B cell (primary cell): ENCODE results near the gene RBM27. TPM values are rescaled to one million over a fixed set of nuclear protein-coding genes. Genes with fewer than 3 reads are reported as not detected.

Experiments
- ATAC-seq: fragments of 200-7000 bp; cut with Tn5 transposase; one replicate; pipeline ENCODE4 v1.10.0; 2021; ENCODE audit warnings: low read depth, mild to moderate bottlenecking, moderate number of reproducible peaks, moderate library complexity
- CTCF ChIA-PET: fragments of 350-600 bp; sonication (Branson Sonifier 250); formaldehyde crosslinking; loops from one replicate; lab custom pipeline; 2021; ENCODE audit warnings: antibody characterized with exemption, inconsistent platforms; lab: Charles Lee
- POLR2A ChIA-PET: fragments of 350-600 bp; sonication (Branson Sonifier 250); formaldehyde crosslinking; loops from one replicate; lab custom pipeline; 2021; ENCODE audit warnings: antibody characterized with exemption; lab: Charles Lee
- DNase-seq: peaks from one replicate; pipeline ENCODE4 v3.0.0; 2013
- H2AFZ ChIP-seq: 2 replicates; pipeline ENCODE4 v1.6.1; 2012; ENCODE audit warnings: mild to moderate bottlenecking, low read depth, low read length; ENCODE audit not compliant: insufficient read depth, poor library complexity, severe bottlenecking
- H3K27ac ChIP-seq, 2 donors: 1 replicate in 1 of 2; 2 replicates in 1 of 2; pipeline ENCODE4 v1.5.1; 2012 to 2013; ENCODE audit warnings: low read length in 2 of 2, mild to moderate bottlenecking in 2 of 2, moderate library complexity in 1 of 2
- H3K27me3 ChIP-seq, 4 experiments: fragments of 200-600 bp in 1 of 4; sonication (generic) in 1 of 4; replicated peaks in 1 of 4; 1 replicate in 2 of 4; 2 replicates in 2 of 4; pipeline versions ENCODE4 v1.6.1 to v1.7.0; 2013 to 2016; ENCODE audit warnings: low read length in 3 of 4, mild to moderate bottlenecking in 2 of 4, mixed read lengths in 1 of 4, moderate library complexity in 1 of 4; ENCODE audit not compliant: insufficient read depth in 4 of 4, control insufficient read depth in 3 of 4; ENCODE audit errors: control extremely low read depth in 1 of 4
- H3K36me3 ChIP-seq, 2 experiments: replicated peaks in 1 of 2; 1 replicate in 1 of 2; 2 replicates in 1 of 2; pipeline versions ENCODE4 v1.6.1 to v1.7.1; 2013; ENCODE audit warnings: low read length in 1 of 2; ENCODE audit not compliant: insufficient read depth in 2 of 2, control insufficient read depth in 1 of 2; ENCODE audit errors: control extremely low read depth in 1 of 2, extremely low read depth in 1 of 2
- H3K4me1 ChIP-seq, 2 donors: fragments of 200-600 bp in 1 of 2; sonication (generic) in 1 of 2; 1 replicate in 1 of 2; 2 replicates in 1 of 2; pipeline versions ENCODE4 v1.5.1 to v1.6.1; 2013 to 2017; ENCODE audit warnings: low read length in 2 of 2; ENCODE audit not compliant: control insufficient read depth in 2 of 2, insufficient read depth in 2 of 2
- H3K4me2 ChIP-seq: replicated peaks from 2 replicates; pipeline ENCODE3; 2012; ENCODE audit warnings: mild to moderate bottlenecking, low read depth, low read length; ENCODE audit not compliant: poor library complexity, severe bottlenecking
- H3K4me3 ChIP-seq, 5 experiments: fragments of 200-600 bp in 1 of 5; sonication (generic) in 1 of 5; 1 replicate in 3 of 5; 2 replicates in 2 of 5; pipeline versions ENCODE4 v1.5.1 to v1.7.0; 2011 to 2016; ENCODE audit warnings: low read length in 4 of 5, mild to moderate bottlenecking in 4 of 5, low read depth in 2 of 5, control low read depth in 1 of 5, moderate library complexity in 1 of 5; ENCODE audit not compliant: insufficient read depth in 1 of 5; ENCODE audit errors: control extremely low read depth in 1 of 5, extremely low read depth in 1 of 5
- H3K79me2 ChIP-seq: fragments of 200-600 bp; sonication (generic); one replicate; pipeline ENCODE4 v1.6.0; 2016; ENCODE audit warnings: low read length; ENCODE audit not compliant: control insufficient read depth, insufficient read depth
- H3K9ac ChIP-seq: fragments of 200-600 bp; sonication (generic); 2 replicates; pipeline ENCODE4 v1.6.1; 2017; ENCODE audit warnings: mild to moderate bottlenecking, low read length, moderate library complexity
- H3K9me3 ChIP-seq, 3 donors: one replicate each; pipeline versions ENCODE4 v1.6.1 to v1.7.1; 2013; ENCODE audit warnings: low read length in 2 of 3; ENCODE audit not compliant: control insufficient read depth in 2 of 3, insufficient read depth in 1 of 3; ENCODE audit errors: control extremely low read depth in 1 of 3
- H4K20me1 ChIP-seq: 2 replicates; pipeline ENCODE4 v1.6.0; 2012; ENCODE audit warnings: mild to moderate bottlenecking, low read length; ENCODE audit not compliant: insufficient read depth, control insufficient read depth, poor library complexity, severe bottlenecking
- H3K27ac Mint-ChIP-seq: one replicate; pipeline ENCODE4 v1.8.0; 2021; ENCODE audit warnings: mixed read lengths
- H3K27me3 Mint-ChIP-seq: one replicate; pipeline ENCODE4 v1.8.0; 2021; ENCODE audit warnings: mixed read lengths
- H3K4me1 Mint-ChIP-seq: one replicate; pipeline ENCODE4 v1.8.0; 2021; ENCODE audit warnings: mixed read lengths
- H3K4me3 Mint-ChIP-seq: one replicate; pipeline ENCODE4 v1.8.0; 2021; ENCODE audit warnings: mixed read lengths
- H3K9me3 Mint-ChIP-seq: one replicate; pipeline ENCODE4 v1.8.0; 2022; ENCODE audit warnings: mixed read lengths; ENCODE audit not compliant: insufficient read depth
- EZH2 ChIP-seq: IDR thresholded peaks from 2 replicates; pipeline ENCODE4 v1.6.1; 2012; ENCODE audit warnings: borderline replicate concordance, low read depth, mild to moderate bottlenecking, moderate library complexity, low read length; ENCODE audit not compliant: insufficient read depth, poor library complexity, severe bottlenecking
- WGBS: methylation state at CpG from one replicate; pipeline ENCODE4 v1.1.5; 2013; ENCODE audit warnings: missing lambda C conversion rate; ENCODE audit not compliant: insufficient coverage; 5-methylcytosine and 5-hydroxymethylcytosine counted together
- intact Hi-C: fragments of 100-400 bp; cut with micrococcal nuclease; formaldehyde crosslinking; loops from one replicate; pipeline ENCODE4 v1.10.0; 2022
- polyA plus RNA-seq: library from polyadenylated mRNA; depleted of rRNA; stranded (reverse); fragments of >200 nt; gene quantifications from 2 replicates; pipeline ENCODE4 v1.2.3, GENCODE V29; 2012
- total RNA-seq, 2 donors: library from RNA; stranded (reverse); fragments of 120-200 nt in 1 of 2; gene quantifications; 1 replicate in 1 of 2; 2 replicates in 1 of 2; pipeline versions ENCODE4 v1.2.3 to v1.2.4, GENCODE V29; 2013 to 2022
- TF ChIP-seq, protein P1 (sequence below): fragments of 200-600 bp; IDR thresholded peaks from one replicate; pipeline ENCODE4 v1.8.0; 2022; ENCODE audit warnings: antibody characterized with exemption, mild to moderate bottlenecking

RBM27 gene
- total and polyA plus RNA-seq, 2 donors (not counting 1 experiment from before 2014, with no cell fraction given), result 7.4 to 28.7 TPM

DNA sequence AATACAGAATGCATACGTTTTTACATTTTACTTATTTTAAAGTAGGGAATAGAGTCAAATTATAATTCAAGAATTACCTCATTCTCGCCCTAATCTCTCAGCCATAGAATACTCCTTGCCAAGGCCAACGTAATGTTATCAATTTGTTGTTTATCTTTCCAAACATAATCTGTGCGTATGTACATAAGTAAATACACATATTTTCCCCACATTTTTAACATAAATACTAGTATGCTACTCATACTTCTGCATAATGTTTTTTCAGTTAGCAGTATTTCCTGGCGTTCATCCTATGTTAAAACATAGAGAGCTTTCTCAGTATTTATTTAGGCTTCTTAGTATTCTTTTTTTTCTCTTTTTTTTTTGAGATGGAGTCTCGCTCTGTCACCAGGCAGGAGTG lies 28.8 kb downstream of the RBM27 start:
- Mint-ChIP-seq H3K4me1 (no peaks in the 10 kb centered on the region), H3K27ac (no peak overlapping the region), H3K4me3 (no peak overlapping the region), H3K27me3 (no peaks in the 10 kb centered on the region), H3K9me3 (no peaks in the 10 kb centered on the region)
- Histone ChIP-seq H4K20me1 (no peaks in the 10 kb centered on the region), H3K27me3 (no peaks in the 10 kb centered on the region), H3K4me3 (no peak overlapping the region), H3K9me3 (no peaks in the 10 kb centered on the region), H2AFZ (no peak overlapping the region), H3K79me2 (no peaks in the 10 kb centered on the region), H3K4me1 (no peaks in the 10 kb centered on the region), H3K4me2 (no peak overlapping the region), H3K27ac (no peak overlapping the region), H3K9ac (no peak overlapping the region), H3K36me3 (peaks cover 19 to 62% of the 10 kb centered on the region in 2 experiments)
- ChIA-PET POLR2A (no interaction called here), CTCF (no interaction called here)
- no CpG with 5 or more reads among the region's 6 CpGs for WGBS
- intact Hi-C loops, result no loop called here
- no peak for TF ChIP-seq EZH2
- TF ChIP-seq, protein P1, sequence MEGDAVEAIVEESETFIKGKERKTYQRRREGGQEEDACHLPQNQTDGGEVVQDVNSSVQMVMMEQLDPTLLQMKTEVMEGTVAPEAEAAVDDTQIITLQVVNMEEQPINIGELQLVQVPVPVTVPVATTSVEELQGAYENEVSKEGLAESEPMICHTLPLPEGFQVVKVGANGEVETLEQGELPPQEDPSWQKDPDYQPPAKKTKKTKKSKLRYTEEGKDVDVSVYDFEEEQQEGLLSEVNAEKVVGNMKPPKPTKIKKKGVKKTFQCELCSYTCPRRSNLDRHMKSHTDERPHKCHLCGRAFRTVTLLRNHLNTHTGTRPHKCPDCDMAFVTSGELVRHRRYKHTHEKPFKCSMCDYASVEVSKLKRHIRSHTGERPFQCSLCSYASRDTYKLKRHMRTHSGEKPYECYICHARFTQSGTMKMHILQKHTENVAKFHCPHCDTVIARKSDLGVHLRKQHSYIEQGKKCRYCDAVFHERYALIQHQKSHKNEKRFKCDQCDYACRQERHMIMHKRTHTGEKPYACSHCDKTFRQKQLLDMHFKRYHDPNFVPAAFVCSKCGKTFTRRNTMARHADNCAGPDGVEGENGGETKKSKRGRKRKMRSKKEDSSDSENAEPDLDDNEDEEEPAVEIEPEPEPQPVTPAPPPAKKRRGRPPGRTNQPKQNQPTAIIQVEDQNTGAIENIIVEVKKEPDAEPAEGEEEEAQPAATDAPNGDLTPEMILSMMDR, result no peak
- DNase-seq (no peak), ATAC-seq (no peak)

DNA sequence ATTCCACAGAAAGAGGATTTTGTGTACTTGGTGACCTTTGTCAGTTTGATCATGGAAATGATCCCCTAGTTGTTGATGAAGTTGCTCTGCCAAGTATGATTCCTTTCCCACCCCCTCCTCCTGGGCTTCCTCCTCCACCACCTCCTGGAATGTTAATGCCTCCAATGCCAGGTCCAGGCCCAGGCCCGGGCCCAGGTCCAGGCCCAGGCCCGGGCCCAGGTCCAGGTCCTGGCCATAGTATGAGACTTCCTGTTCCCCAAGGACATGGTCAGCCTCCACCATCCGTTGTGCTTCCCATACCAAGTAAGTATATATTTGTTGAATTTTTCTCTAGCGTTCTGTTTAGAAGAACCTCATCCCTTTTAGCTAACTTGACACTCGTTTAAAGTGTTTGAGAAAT lies 30.0 kb downstream of the RBM27 start:
- no peak for DNase-seq
- H3K4me1 Mint-ChIP-seq, result no peaks in the 10 kb centered on the region
- H3K9me3 Mint-ChIP-seq, result no peaks in the 10 kb centered on the region
- POLR2A ChIA-PET, result no interaction called here
- no peaks in the 10 kb centered on the region for H4K20me1 ChIP-seq
- TF ChIP-seq, protein P1, result no peak
- no peak for TF ChIP-seq EZH2
- peaks cover 0 to 3% (median 0%) of the 10 kb centered on the region in 3 donors for H3K9me3 ChIP-seq
- H2AFZ ChIP-seq, result no peak overlapping the region
- no peaks in the 10 kb centered on the region for H3K27me3 ChIP-seq
- 100% methylated on average over 1 of the region's 5 CpGs for WGBS
- H3K27ac ChIP-seq, result no peak overlapping the region
- intact Hi-C loops, result no loop called here
- H3K4me3 ChIP-seq, result no peak overlapping the region
- CTCF ChIA-PET, result interaction anchor here (0.5 kb wide), 1 partner anchor 362 kb away, joined by 4 read pairs; no protein-coding TSS in a partner anchor
- H3K4me2 ChIP-seq, result no peak overlapping the region
- H3K4me1 ChIP-seq, result no peaks in the 10 kb centered on the region
- peaks cover 20 to 62% of the 10 kb centered on the region in 2 experiments for H3K36me3 ChIP-seq
- H3K9ac ChIP-seq, result no peak overlapping the region
- H3K79me2 ChIP-seq, result no peaks in the 10 kb centered on the region
- no peak overlapping the region for H3K4me3 Mint-ChIP-seq
- no peak overlapping the region for H3K27ac Mint-ChIP-seq
- no peak for ATAC-seq
- H3K27me3 Mint-ChIP-seq, result no peaks in the 10 kb centered on the region
